Keratinocyte (primary cell): ENCODE data around the gene RPL29. TPM values are rescaled to one million over a fixed set of nuclear protein-coding genes. Genes with fewer than 3 reads are reported as not detected.
"Not testable (repeated sequence)": the region's sequence is repeated elsewhere in the genome, so short reads cannot be mapped to it uniquely, and the experiment has no call there.

Source experiments
- DNase-seq: peaks from one replicate; pipeline ENCODE4 v3.0.0-alpha.2; 2011; ENCODE audit warnings: low read depth, missing footprints, low spot score
- FAIRE-seq: peaks from 2 replicates; lab custom pipeline; 2011; peaks lifted over from hg19 to GRCh38; lab: Jason Lieb, UNC
- H2AFZ ChIP-seq: 2 replicates; pipeline ENCODE4 v1.6.0; 2012; ENCODE audit warnings: low read length, control low read depth, inconsistent platforms; ENCODE audit not compliant: control insufficient read depth
- H3K27ac ChIP-seq: 2 replicates; pipeline ENCODE4 v1.5.1; 2011; ENCODE audit warnings: low read length; ENCODE audit not compliant: control insufficient read depth, insufficient read depth
- H3K27me3 ChIP-seq: 3 replicates; pipeline ENCODE4 v1.6.0; 2011; ENCODE audit warnings: low read length; ENCODE audit not compliant: control insufficient read depth, insufficient read depth; ENCODE audit errors: extremely low read depth
- H3K36me3 ChIP-seq, 2 experiments: 2 replicates in 1 of 2; 3 replicates in 1 of 2; pipeline ENCODE4 v1.5.1; 2011; ENCODE audit warnings: low read length in 2 of 2, mild to moderate bottlenecking in 1 of 2; ENCODE audit not compliant: control insufficient read depth in 2 of 2, insufficient read depth in 2 of 2; ENCODE audit errors: extremely low read depth in 1 of 2
- H3K4me1 ChIP-seq: 3 replicates; pipeline ENCODE4 v1.5.1; 2011; ENCODE audit warnings: low read length; ENCODE audit not compliant: control insufficient read depth, insufficient read depth; ENCODE audit errors: extremely low read depth
- H3K4me2 ChIP-seq: 3 replicates; pipeline ENCODE4 v1.6.0; 2011; ENCODE audit warnings: low read depth, low read length; ENCODE audit not compliant: control insufficient read depth, insufficient read depth; ENCODE audit errors: extremely low read depth
- H3K4me3 ChIP-seq, 3 experiments: fragments of 200-600 bp in 1 of 3; sonication (generic) in 1 of 3; 2 replicates in 2 of 3; 3 replicates in 1 of 3; pipeline ENCODE4 v1.5.1; 2011 to 2016; ENCODE audit warnings: low read length in 3 of 3, mild to moderate bottlenecking in 3 of 3, control low read depth in 2 of 3, inconsistent platforms in 1 of 3, low read depth in 1 of 3, mixed read lengths in 1 of 3, mixed run types in 1 of 3, moderate library complexity in 1 of 3; ENCODE audit not compliant: control insufficient read depth in 2 of 3, insufficient read depth in 2 of 3; ENCODE audit errors: extremely low read depth in 1 of 3
- H3K79me2 ChIP-seq: 2 replicates; pipeline ENCODE4 v1.6.0; 2012; ENCODE audit warnings: low read length; ENCODE audit not compliant: control insufficient read depth, insufficient read depth
- H3K9ac ChIP-seq: 3 replicates; pipeline ENCODE4 v1.6.0; 2011; ENCODE audit warnings: low read length; ENCODE audit not compliant: control insufficient read depth, insufficient read depth; ENCODE audit errors: extremely low read depth
- H3K9me1 ChIP-seq: 3 replicates; pipeline ENCODE4 v1.6.0; 2011; ENCODE audit warnings: low read length; ENCODE audit not compliant: control insufficient read depth, insufficient read depth; ENCODE audit errors: extremely low read depth
- H3K9me3 ChIP-seq: 2 replicates; pipeline ENCODE4 v1.5.1; 2012; ENCODE audit warnings: low read depth, low read length; ENCODE audit not compliant: control insufficient read depth
- H4K20me1 ChIP-seq: 3 replicates; pipeline ENCODE4 v1.6.0; 2011; ENCODE audit warnings: low read length; ENCODE audit not compliant: control insufficient read depth, insufficient read depth; ENCODE audit errors: extremely low read depth
- EZH2 ChIP-seq: IDR thresholded peaks from one replicate; pipeline ENCODE4 v1.6.1; 2012; ENCODE audit warnings: inconsistent platforms, mild to moderate bottlenecking, low read length, moderate library complexity
- dilution Hi-C: fragments of 300-500 bp; cut with MboI; formaldehyde crosslinking; loops from one replicate; pipeline ENCODE4 v1.7.0; 2020; ENCODE audit warnings: low sequenced_read_pairs; ENCODE audit not compliant: extremely low pct_ligation_motif_present
- polyA plus RNA-seq, 5 experiments: library from polyadenylated mRNA; depleted of rRNA in 3 of 5; stranded (reverse) in 3 of 5; stranded (forward) in 1 of 5; unstranded in 1 of 5; fragments of >200 nt; gene quantifications; 1 replicate in 1 of 5; 2 replicates in 3 of 5; 3 replicates in 1 of 5; pipeline versions ENCODE4 v1.2.1 to v1.2.3, GENCODE V29; 2011 to 2012; ENCODE audit warnings: missing spikeins in 2 of 5, low read depth in 1 of 5, low replicate concordance in 1 of 5
- TF ChIP-seq, protein P1 (sequence below), 3 experiments: IDR thresholded peaks in 1 of 3; conservative IDR thresholded peaks in 1 of 3; optimal IDR thresholded peaks in 1 of 3; 2 replicates in 2 of 3; 3 replicates in 1 of 3; pipeline versions ENCODE3 to v1.5.1; 2011; ENCODE audit warnings: low read length in 3 of 3, mild to moderate bottlenecking in 3 of 3, moderate library complexity in 2 of 3, control low read depth in 1 of 3, inconsistent platforms in 1 of 3; ENCODE audit not compliant: insufficient read depth in 2 of 3; ENCODE audit errors: extremely low read depth in 1 of 3

Gene RPL29
- polyA plus RNA-seq, 1 donor (not counting 4 experiments of a cell fraction or from before 2014, with no cell fraction given): 1,648 TPM

DNA sequence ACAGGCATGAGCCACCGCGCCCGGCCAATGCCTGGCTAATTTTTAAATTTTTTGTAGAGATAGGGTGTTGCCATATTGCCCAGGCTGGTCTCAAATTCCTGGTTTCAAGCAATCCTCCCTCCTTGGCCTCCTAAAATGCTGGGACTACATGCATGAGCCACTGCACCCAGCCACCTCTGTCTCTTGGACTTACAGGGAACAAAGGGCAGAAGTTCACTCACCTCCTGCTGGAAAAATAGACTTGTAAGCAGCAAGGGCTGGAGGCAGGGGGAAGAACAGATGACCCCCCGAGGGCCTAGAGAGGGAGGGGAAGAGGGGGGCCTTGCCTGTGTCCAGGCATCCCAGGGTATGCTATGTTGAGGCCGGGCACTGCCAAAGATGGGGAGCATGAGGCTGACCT lies 38.5 kb upstream of the RPL29 start:
- Histone ChIP-seq H3K27me3 (no peaks in the 10 kb centered on the region), H3K4me1 (peaks cover 51% of the 10 kb centered on the region), H3K36me3 (no peaks in the 10 kb centered on the region), H3K9ac (no peak overlapping the region), H3K27ac (no peak overlapping the region), H3K9me3 (peaks cover 3% of the 10 kb centered on the region), H3K79me2 (no peaks in the 10 kb centered on the region), H4K20me1 (no peaks in the 10 kb centered on the region), H3K4me3 (no peak overlapping the region), H3K4me2 (no peak overlapping the region), H2AFZ (no peak overlapping the region), H3K9me1 (no peaks in the 10 kb centered on the region)
- TF ChIP-seq, protein P1, sequence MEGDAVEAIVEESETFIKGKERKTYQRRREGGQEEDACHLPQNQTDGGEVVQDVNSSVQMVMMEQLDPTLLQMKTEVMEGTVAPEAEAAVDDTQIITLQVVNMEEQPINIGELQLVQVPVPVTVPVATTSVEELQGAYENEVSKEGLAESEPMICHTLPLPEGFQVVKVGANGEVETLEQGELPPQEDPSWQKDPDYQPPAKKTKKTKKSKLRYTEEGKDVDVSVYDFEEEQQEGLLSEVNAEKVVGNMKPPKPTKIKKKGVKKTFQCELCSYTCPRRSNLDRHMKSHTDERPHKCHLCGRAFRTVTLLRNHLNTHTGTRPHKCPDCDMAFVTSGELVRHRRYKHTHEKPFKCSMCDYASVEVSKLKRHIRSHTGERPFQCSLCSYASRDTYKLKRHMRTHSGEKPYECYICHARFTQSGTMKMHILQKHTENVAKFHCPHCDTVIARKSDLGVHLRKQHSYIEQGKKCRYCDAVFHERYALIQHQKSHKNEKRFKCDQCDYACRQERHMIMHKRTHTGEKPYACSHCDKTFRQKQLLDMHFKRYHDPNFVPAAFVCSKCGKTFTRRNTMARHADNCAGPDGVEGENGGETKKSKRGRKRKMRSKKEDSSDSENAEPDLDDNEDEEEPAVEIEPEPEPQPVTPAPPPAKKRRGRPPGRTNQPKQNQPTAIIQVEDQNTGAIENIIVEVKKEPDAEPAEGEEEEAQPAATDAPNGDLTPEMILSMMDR (optimal IDR thresholded peaks at IDR 0.05 in 1 of 3, IDR thresholded peaks at IDR 0.05 in 1 of 3, conservative IDR thresholded peaks at IDR 0.05 in 1 of 3; ENCODE audit: extremely low read depth in 1 of 3, insufficient read depth in 2 of 3, low read length in 3 of 3): no peak
- TF ChIP-seq EZH2: no peak
- FAIRE-seq (no peak), DNase-seq (no peak)
- dilution Hi-C loops: no loop called here

DNA sequence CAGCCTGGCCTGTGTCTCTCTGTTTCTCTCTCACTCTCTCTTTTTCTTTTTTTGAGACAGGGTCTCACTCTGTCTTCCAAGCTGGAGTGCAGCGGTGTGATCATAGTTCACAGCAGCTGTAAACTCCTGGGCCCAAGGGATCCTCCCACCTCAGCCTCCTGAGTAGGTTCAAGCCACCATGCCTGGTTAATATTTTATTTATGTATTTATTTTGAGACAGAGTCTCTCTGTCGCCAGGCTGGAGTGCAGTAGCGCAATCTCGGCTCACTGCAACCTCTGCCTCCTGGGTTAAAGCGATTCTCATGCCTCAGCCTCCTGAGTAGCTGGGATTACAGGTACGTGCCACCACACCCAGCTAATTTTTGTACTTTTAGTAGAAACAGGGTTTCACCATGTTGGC lies 38.1 kb upstream of the RPL29 start:
- H3K79me2 ChIP-seq, H3K27ac ChIP-seq, FAIRE-seq, H3K9me1 ChIP-seq, dilution Hi-C loops, DNase-seq, H3K9me3 ChIP-seq, H3K36me3 ChIP-seq, H3K4me3 ChIP-seq, H4K20me1 ChIP-seq, H2AFZ ChIP-seq, H3K27me3 ChIP-seq, H3K4me2 ChIP-seq, H3K9ac ChIP-seq: not testable (repeated sequence)
- peaks cover 52% of the 10 kb centered on the region for H3K4me1 ChIP-seq

DNA sequence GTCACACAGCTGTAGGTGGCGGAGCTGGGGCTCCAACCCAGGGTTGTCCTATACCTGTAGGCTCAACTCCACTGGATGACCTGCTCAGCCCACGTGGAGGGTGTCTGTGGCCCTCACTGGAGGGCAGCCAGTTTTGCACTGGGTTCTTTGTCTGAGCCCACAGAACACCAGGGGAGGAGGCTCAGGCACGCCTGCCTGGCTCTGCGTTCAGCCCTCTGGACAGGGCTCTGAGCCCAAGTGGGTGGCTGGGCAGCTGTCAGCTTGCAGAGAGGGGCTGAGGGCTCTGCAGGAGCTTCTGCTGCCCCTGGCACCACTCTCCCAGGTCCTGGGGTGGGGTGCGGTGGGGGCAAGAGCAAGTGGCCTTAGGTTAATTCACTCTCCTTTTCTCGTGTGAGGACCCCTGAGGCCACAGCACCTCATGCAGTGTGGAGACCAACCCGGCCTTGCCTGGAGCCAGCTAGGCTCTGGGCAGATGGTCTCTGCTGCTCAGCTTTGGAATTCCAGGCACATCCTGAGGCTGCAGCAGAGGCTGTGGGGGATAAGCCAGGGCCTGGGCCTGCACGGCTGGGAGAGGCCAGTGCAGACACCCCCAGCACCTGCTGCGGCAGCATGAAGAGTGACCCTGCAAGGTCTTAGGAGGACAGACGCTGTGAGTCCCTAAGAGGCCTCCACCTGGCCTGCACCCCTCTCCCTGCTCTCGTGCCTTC lies 37.2 kb upstream of the RPL29 start:
- no peak overlapping the region for H2AFZ ChIP-seq
- no peak for FAIRE-seq

More for the DNA sequence above, 37.2 kb upstream of the RPL29 start:
- Histone ChIP-seq H3K9me1 (no peaks in the 10 kb centered on the region), H3K4me1 (peaks cover 44% of the 10 kb centered on the region), H3K27ac (no peak overlapping the region), H3K36me3 (no peaks in the 10 kb centered on the region), H3K27me3 (no peaks in the 10 kb centered on the region), H3K9me3 (peaks cover 3% of the 10 kb centered on the region), H3K79me2 (no peaks in the 10 kb centered on the region), H3K4me2 (no peak overlapping the region), H4K20me1 (no peaks in the 10 kb centered on the region), H3K9ac (no peak overlapping the region), H3K4me3 (no peak overlapping the region)
- TF ChIP-seq EZH2: no peak
- TF ChIP-seq, protein P1 (optimal IDR thresholded peaks at IDR 0.05 in 1 of 3, IDR thresholded peaks at IDR 0.05 in 1 of 3, conservative IDR thresholded peaks at IDR 0.05 in 1 of 3; ENCODE audit: extremely low read depth in 1 of 3, insufficient read depth in 2 of 3, low read length in 3 of 3): no peak
- dilution Hi-C loops: no loop called here
- no peak for DNase-seq
